HK-2 (cell line): ENCODE results near the gene MRPS21.
A peak's percentile ranks its signal among the peaks of the same experiment; 100 is the strongest.

ENCODE experiments used
- DNase-seq: peaks from one replicate; pipeline ENCODE4 v3.0.0-alpha.2; 2018; ENCODE audit not compliant: unreplicated experiment

MRPS21 gene

DNA sequence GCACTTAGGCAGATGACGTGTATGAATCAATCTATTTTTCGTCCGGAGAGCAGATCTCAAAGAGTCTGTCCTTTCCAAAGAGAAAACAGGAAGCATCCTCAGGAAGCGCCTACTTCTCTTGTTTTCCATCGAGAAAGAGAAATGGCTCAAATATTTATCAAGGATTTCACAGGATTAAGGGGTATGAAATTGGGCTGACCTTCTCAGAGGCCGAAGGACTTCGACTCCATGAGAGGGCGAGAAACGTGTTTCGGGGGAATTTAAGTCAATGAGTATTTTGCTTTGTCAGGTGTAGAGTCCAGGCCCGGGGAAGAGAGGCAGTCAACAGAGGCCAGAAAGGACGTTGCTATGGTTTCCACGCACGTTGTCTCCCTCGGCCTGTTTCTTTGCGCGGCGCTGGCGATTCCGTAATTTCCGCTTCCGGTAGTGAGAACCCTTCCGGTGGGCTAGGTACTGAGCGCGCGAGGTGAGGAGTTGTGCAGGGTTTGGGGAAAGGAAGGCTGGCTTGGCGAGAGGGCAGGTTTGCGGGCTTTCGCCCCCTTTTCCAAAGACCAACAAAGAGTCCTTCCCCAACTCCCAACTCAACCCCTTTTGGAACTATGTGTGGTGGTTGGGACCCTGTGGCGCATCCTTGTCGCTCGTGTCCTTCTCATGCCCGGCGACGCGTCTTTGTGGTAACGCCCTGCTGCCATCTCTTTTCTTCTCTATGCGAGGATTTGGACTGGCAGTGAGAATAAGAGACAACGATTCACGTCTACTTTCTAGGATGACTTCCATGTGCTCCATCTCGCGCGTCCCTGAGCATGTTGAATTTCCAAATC lies at the start of gene MRPS21:
MRPS21 (plus strand) TSS at position 429 of the 821 bp plus-strand sequence. CDS start 506 bp downstream, outside the sequence.
- peak; percentile 89 for DNase-seq

- no peak for DNase-seq
These were observed 43.7 kb upstream of the MRPS21 start for GRCh38 chr1:150249936-150250335.

DNA sequence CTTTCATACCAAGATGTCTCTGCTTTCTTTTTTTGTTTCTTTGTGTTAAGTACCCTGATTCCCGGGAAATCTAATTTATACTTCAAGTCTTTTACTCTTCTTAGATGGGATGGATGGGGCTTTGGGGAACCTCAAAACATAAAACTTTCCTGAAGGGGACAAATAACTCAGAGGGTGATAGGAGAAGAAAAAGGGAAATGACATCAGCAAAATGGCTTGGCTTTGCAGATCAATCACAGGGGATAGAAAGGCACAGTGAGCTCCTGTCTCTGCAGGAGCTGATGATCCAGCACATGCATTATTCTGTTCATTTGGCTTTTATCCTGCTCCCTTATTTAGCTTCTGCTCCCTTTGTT lies 37.5 kb upstream of the MRPS21 start:
- no peak for DNase-seq

GRCh38 chr1:150256554-150257341 lies 36.9 kb upstream of the MRPS21 start:
- no peak for DNase-seq

GRCh38 chr1:150257624-150258585 lies 35.8 kb upstream of the MRPS21 start, which contains the start of gene CA14:
TSS of gene CA14 (plus strand) at chr1:150257774. CDS start at chr1:150258129, 355 bp downstream.
- DNase-seq = no peak

DNA sequence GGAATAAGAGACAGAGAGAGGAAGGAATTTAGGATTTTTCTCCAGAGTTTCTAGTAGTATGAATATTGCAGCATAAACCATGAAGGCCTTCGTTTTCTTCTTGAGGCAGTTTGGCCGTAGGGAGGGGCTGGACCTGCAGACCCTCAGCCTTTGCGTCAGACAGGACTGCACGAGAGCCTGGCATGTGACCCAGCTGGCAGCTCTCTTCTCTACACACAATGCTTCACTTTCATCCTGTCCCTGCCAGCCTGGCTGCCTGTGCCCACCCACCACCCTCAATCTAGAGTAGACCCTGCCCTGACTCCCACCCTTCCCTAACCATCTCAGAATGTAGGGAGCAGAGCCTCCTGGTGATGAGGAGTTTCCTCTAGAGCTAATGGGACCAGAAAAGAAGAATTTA lies 34.4 kb upstream of the MRPS21 start:
- DNase-seq = no peak

DNA sequence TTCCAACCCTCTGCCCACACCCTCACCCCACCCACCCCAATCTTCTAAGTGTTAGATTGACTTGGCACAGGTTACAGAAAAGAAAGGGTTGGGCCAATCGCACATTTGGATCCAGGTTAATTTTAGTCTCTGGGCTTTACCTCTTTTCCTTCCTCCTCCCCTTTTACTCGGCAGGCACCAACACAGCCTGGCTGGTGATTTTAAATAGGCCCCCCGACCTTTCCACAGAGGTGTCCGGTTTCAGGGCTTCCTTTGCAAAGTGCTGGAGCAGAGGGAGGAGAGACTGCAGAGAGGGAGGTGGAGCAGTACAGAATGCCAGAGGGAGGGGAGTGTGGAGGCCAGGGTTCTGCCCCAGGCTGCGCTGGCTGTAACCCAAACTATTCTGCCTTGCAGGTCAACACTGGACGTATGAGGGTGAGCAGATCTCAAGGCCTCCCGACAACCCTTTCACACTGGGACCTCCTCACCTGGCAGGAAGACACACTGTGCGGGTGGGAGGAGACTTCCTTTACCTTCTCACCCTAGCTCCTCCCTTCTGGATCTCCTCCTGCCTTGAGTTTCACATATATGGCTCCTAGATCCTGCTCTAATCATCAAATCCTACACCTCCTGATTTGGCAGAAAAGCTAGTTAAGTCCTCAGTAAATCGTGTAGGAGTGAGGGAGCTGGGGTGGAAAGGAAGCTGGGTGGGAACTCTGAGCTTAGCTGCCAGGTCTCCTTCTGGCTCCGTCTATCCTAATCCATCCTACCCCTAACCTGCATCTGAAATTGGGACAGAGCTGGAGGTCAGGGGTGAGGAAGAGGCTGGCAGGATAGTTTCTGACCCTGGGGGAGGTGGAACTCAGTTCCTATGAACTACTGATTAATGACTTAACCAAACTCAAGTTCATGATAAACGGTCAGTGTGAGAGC lies 33.6 kb upstream of the MRPS21 start:
- no peak for DNase-seq

GRCh38 chr1:150261367-150261766 lies 32.3 kb upstream of the MRPS21 start:
- no peak for DNase-seq

- no peak for DNase-seq
These were observed 31.0 kb upstream of the MRPS21 start for GRCh38 chr1:150262388-150263320.

DNA sequence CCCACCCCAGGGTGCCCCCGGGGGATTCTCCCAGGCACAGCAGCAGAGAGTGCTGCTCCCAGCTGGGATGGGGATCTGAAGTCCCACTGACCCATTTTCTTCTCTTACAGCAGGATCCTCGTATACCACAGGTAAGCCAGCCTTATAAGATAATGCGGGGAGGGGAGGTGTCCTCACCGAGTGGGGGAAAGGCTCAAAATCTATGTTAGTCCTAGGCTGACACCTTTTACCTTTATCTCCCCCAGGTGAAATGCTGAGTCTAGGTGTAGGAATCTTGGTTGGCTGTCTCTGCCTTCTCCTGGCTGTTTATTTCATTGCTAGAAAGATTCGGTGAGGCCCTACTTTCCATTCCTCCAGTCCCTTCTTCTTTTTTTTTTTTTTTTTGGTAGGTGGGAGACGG lies 30.1 kb upstream of the MRPS21 start:
- no peak for DNase-seq

DNA sequence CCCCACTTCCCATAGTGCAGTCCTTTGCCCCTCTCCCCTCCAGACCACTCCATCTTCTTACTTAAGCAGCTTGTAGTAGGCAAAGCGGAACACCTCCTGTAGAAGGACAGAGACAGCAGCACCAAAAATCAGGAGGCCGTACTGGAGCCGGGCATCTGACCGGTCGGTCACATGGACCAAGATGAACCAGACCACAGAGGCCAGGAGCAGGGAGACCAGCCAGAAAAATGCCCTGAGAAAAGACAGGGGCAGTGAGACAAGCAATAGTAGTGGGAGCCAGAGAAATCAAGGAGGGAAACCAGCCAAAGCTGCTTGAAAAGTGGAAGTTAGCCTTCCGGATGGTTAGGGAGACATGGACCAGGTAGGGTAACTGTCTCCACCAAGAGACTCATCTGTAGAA lies 25.8 kb upstream of the MRPS21 start:
- DNase-seq = no peak

- peak; percentile 43 for DNase-seq
These were observed 25.3 kb upstream of the MRPS21 start for GRCh38 chr1:150268340-150268704.

DNA sequence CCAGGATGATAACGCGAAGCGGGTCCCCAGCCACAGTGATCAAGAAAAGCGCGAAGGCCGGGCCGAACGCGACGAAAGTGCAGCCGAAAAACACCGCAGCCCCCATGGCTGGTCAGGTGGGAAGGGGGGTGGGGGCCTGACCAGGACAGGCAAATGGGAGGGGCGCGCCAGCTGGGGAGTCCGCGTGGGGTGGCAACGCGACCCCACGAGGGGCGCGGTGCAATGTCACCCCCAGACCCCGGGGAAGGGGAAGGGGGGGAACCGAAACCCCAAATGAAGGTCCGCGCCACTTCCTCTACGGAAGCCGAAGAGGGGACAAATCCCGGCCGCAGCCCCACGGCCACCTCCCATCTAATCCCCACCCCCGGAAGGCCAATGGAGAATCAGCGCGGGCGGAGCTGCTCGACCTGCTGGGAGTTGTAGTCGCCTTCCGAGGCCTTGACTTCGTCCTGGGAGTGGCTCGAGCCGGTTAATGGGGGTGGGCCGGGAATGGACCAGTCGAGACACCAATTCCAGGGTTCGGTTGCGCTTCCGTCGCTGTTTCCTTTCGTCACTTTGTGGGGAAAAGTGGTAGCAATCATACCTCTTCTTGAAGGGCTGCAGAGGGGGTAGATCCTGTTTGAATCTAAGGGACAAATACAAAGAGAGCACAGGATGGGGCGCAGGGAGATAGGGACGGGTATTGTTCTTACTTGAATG lies 24.8 kb upstream of the MRPS21 start, which contains the start of gene APH1A:
APH1A (minus strand) TSS at position 312 of the 699 bp plus-strand sequence; CDS start at position 106, 206 bp downstream.
- peak; percentile 94 for DNase-seq

- DNase-seq = no peak
These were observed 24.2 kb upstream of the MRPS21 start for GRCh38 chr1:150269451-150269850.

DNA sequence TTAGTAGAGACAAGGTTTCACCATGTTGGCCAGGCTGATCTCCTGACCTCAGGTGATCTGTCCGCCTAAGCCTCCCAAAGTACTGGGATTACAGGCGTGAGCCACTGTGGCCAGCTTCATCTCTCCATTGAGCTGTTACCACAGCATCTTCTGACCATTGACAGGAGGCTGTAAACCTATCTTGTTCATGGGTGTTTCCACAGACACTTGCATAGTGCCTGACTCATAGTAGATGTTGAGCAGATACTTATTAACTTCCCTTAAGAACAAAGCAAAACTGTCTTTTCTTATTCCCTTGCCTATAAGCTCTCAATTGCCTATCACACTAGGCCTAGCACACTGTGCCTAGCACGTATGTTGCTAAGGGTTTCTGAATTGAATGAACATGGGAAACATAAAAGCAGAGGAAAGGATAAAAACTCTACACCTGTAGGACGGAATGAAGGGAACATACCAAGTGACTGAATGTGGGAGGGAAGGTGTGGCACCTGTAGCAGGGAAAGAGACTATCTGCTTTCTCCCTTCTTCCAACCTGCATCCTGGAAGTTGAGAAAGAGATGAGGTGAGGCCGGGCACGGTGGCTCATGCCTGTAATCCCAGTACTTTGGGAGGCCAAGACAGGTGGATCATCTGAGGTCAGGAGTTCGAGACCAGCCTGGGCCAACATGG lies 22.2 kb upstream of the MRPS21 start:
- no peak for DNase-seq

- no peak for DNase-seq
These were observed 20.4 kb upstream of the MRPS21 start for GRCh38 chr1:150273311-150273710.

DNA sequence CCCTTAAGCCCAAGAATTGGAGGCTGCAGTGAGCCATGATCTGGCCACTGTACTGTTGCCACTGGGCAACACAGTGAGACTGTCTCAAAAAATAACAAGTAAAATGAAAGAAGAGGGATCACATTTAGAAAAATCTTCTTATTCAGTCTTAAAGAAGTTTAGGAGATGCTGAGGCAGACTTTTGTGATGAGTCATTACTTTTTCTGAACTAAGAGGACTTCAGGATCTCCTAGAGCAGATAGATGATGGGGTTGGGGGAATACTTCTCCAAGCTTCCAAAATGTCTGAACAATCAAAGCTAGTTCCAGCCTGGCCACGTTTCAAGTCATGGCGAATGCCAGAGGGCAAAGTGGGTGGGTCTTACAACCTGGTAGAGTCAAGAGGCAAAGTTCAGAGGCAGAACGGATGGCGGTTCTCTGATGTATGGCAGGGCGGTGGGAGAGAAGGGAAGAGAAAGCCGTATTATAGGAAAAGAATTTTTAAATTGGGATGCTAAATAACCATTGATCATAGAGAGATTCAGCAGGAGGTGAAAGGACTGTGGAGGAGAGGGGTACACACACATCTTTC lies 13.4 kb upstream of the MRPS21 start:
- no peak for DNase-seq

GRCh38 chr1:150281221-150281757 lies 12.4 kb upstream of the MRPS21 start:
- DNase-seq = peak; percentile 56
